Measurements from ENCODE around the gene ASZ1. TPM values are rescaled to one million over a fixed set of nuclear protein-coding genes. Genes with fewer than 3 reads are reported as not detected.

Gene ASZ1
- polyA plus RNA-seq, 1 donor from 2014 or later = not detected

- no peak overlapping the region for H3K4me2 ChIP-seq (ENCODE audit: low read length)
- no peaks in the 10 kb centered on the region for H3F3A ChIP-seq (ENCODE audit: insufficient read depth, low read length, poor library complexity, severe bottlenecking)
- no peaks in the 10 kb centered on the region for H3K36me3 ChIP-seq (ENCODE audit: insufficient read depth, low read length)
- no peak overlapping the region for H2AFZ ChIP-seq (ENCODE audit: low read depth, low read length)
- no peaks in the 10 kb centered on the region for H3K79me2 ChIP-seq (replicated peaks; ENCODE audit: insufficient read depth, low read length)
- H3K9me2 ChIP-seq (ENCODE audit: insufficient read depth, low read length) = no peaks in the 10 kb centered on the region
- TF ChIP-seq EZH2 (IDR thresholded peaks at IDR 0.05; ENCODE audit: borderline replicate concordance, insufficient read depth, low read length, poor library complexity, severe bottlenecking) (no peak), POLR2AphosphoS5 (IDR thresholded peaks at IDR 0.05) (no peak), REST (IDR thresholded peaks at IDR 0.05; ENCODE audit: borderline replicate concordance) (no peak), TAF1 (IDR thresholded peaks at IDR 0.05; ENCODE audit: low read depth) (no peak), EP300 (conservative IDR thresholded peaks at IDR 0.05; ENCODE audit: poor library complexity, severe bottlenecking) (no peak), CTCF (IDR thresholded peaks at IDR 0.05; ENCODE audit: poor library complexity, severe bottlenecking) (no peak), MXI1 (conservative IDR thresholded peaks at IDR 0.05; ENCODE audit: poor library complexity, severe bottlenecking) (no peak)
- no peaks in the 10 kb centered on the region for H3K9me3 ChIP-seq (ENCODE audit: low read length)
- no peaks in the 10 kb centered on the region for H3K27me3 ChIP-seq (ENCODE audit: insufficient read depth, low read depth, low read length)
- no peaks in the 10 kb centered on the region for H4K20me1 ChIP-seq (ENCODE audit: insufficient read depth)
- no peak overlapping the region for H3K4me3 ChIP-seq (ENCODE audit: low read length)
- H3K27ac ChIP-seq (ENCODE audit: low read length) = no peak overlapping the region
- H3K9ac ChIP-seq (ENCODE audit: low read length) = no peak overlapping the region
These were observed 77.7 kb downstream of the ASZ1 start for GRCh38 chr7:117349570-117349969.

GRCh38 chr7:117347962-117348672 lies 79.2 kb downstream of the ASZ1 start:
- TF ChIP-seq MXI1 (conservative IDR thresholded peaks at IDR 0.05; ENCODE audit: poor library complexity, severe bottlenecking) (no peak), SMC3 (conservative IDR thresholded peaks at IDR 0.05; ENCODE audit: poor library complexity) (no peak), POLR2AphosphoS5 (IDR thresholded peaks at IDR 0.05) (no peak), EP300 (conservative IDR thresholded peaks at IDR 0.05; ENCODE audit: poor library complexity, severe bottlenecking) (no peak), TAF1 (IDR thresholded peaks at IDR 0.05; ENCODE audit: low read depth) (no peak), EZH2 (IDR thresholded peaks at IDR 0.05; ENCODE audit: borderline replicate concordance, insufficient read depth, low read length, poor library complexity, severe bottlenecking) (no peak), REST (IDR thresholded peaks at IDR 0.05; ENCODE audit: borderline replicate concordance) (no peak), RAD21 (conservative IDR thresholded peaks at IDR 0.05) (no peak), CTCF (IDR thresholded peaks at IDR 0.05; ENCODE audit: poor library complexity, severe bottlenecking) (no peak)
- no peaks in the 10 kb centered on the region for H3K9me2 ChIP-seq (ENCODE audit: insufficient read depth, low read length)
- no peak overlapping the region for H2AFZ ChIP-seq (ENCODE audit: low read depth, low read length)
- no peaks in the 10 kb centered on the region for H3K36me3 ChIP-seq (ENCODE audit: insufficient read depth, low read length)
- H3K27ac ChIP-seq (ENCODE audit: low read length) = no peak overlapping the region
- no peaks in the 10 kb centered on the region for H4K20me1 ChIP-seq (ENCODE audit: insufficient read depth)
- no peaks in the 10 kb centered on the region for H3K79me2 ChIP-seq (replicated peaks; ENCODE audit: insufficient read depth, low read length)
- no peaks in the 10 kb centered on the region for H3F3A ChIP-seq (ENCODE audit: insufficient read depth, low read length, poor library complexity, severe bottlenecking)
- H3K9me3 ChIP-seq (ENCODE audit: low read length) = no peaks in the 10 kb centered on the region
- no peak overlapping the region for H3K4me3 ChIP-seq (ENCODE audit: low read length)
- H3K4me2 ChIP-seq (ENCODE audit: low read length) = no peak overlapping the region
- no peak overlapping the region for H3K9ac ChIP-seq (ENCODE audit: low read length)
- H3K27me3 ChIP-seq (ENCODE audit: insufficient read depth, low read depth, low read length) = no peaks in the 10 kb centered on the region

Measured in neural cell (in vitro differentiated cells).